Adrenal gland (tissue), 5 donors: ENCODE data around the gene ALPK1.

ENCODE experiments used
- POLR2A ChIP-seq, 2 donors: fragments of 450-650 bp; IDR thresholded peaks; one replicate each; pipeline ENCODE4 v1.6.1; 2017; ENCODE audit warnings: antibody characterized with exemption in 2 of 2, mild to moderate bottlenecking in 2 of 2, moderate library complexity in 1 of 2
- TF ChIP-seq, protein P1 (sequence below), 6 experiments: fragments of 450-650 bp in 4 of 6; fragments of 200-600 bp in 2 of 6; sonication (generic) in 1 of 6; IDR thresholded peaks; 1 replicate in 5 of 6; 2 replicates in 1 of 6; pipeline versions ENCODE4 v1.5.1 to v1.8.0; 2016 to 2021; ENCODE audit warnings: antibody characterized with exemption in 6 of 6, mild to moderate bottlenecking in 2 of 6, moderate library complexity in 1 of 6
- donor health status: DM: no; HTN: no; CAD: no.

DNA sequence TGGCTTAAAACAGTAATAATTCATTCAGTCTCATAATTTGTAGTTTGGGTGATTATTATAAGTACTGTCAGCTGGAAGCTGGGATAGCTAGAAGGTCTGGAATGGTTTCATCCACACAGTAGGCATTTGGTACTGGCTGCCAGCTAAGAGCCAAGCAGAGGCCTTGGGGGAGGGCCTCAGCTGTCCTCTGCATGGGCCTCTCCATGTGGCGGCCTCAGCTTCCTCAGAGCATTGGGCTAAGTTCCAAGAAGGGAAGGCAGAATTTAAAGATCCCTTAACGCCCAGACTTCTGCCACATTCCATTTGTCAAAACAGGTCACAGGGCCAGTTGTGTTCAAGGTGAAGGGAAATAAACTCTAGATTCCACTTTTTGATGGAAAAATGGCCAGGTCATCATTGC is 125.5 kb downstream of the ALPK1 start:
- TF ChIP-seq, protein P1, sequence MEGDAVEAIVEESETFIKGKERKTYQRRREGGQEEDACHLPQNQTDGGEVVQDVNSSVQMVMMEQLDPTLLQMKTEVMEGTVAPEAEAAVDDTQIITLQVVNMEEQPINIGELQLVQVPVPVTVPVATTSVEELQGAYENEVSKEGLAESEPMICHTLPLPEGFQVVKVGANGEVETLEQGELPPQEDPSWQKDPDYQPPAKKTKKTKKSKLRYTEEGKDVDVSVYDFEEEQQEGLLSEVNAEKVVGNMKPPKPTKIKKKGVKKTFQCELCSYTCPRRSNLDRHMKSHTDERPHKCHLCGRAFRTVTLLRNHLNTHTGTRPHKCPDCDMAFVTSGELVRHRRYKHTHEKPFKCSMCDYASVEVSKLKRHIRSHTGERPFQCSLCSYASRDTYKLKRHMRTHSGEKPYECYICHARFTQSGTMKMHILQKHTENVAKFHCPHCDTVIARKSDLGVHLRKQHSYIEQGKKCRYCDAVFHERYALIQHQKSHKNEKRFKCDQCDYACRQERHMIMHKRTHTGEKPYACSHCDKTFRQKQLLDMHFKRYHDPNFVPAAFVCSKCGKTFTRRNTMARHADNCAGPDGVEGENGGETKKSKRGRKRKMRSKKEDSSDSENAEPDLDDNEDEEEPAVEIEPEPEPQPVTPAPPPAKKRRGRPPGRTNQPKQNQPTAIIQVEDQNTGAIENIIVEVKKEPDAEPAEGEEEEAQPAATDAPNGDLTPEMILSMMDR (IDR thresholded peaks at IDR 0.05), result no peak
- no peak for TF ChIP-seq POLR2A (IDR thresholded peaks at IDR 0.05)
